HepG2 (cell line): Measurements from ENCODE around the gene CARD19. TPM values are rescaled to one million over a fixed set of nuclear protein-coding genes. Genes with fewer than 3 reads are reported as not detected.

Experiments used
- DMAP1 ChIP-seq: IDR thresholded peaks from 2 replicates; pipeline ENCODE4 v1.6.1; 2016
- FLYWCH1 ChIP-seq: sonication (generic); formaldehyde crosslinking; IDR thresholded peaks from 2 replicates; pipeline ENCODE4 v1.8.1; 2023; ENCODE audit warnings: mild to moderate bottlenecking, missing genetic modification reagents
- HMGA1 ChIP-seq: sonication (generic); formaldehyde crosslinking; conservative IDR thresholded peaks from 2 replicates; pipeline ENCODE4 v1.4.0; 2020; ENCODE audit warnings: missing genetic modification reagents
- IKZF1 ChIP-seq: fragments of 450-650 bp; IDR thresholded peaks from 2 replicates; pipeline ENCODE4 v1.7.1; 2016
- NPAS2 ChIP-seq: sonication (generic); formaldehyde crosslinking; IDR thresholded peaks from 2 replicates; pipeline ENCODE4 v1.8.0; 2022; ENCODE audit warnings: mild to moderate bottlenecking, missing genetic modification reagents, borderline replicate concordance
- POLR2AphosphoS5 ChIP-seq: IDR thresholded peaks from 2 replicates; pipeline ENCODE4 v1.6.1; 2012; ENCODE audit warnings: low read depth, low read length
- PPARG ChIP-seq: conservative IDR thresholded peaks from 2 replicates; pipeline ENCODE4 v1.6.1; 2016; ENCODE audit warnings: missing biosample characterization, missing genetic modification reagents
- RELA ChIP-seq: sonication (generic); formaldehyde crosslinking; IDR thresholded peaks from 2 replicates; pipeline ENCODE4 v1.4.0; 2020; ENCODE audit warnings: missing genetic modification reagents
- SMYD3 ChIP-seq: sonication (generic); formaldehyde crosslinking; IDR thresholded peaks from 2 replicates; pipeline ENCODE4 v1.8.1; 2023; ENCODE audit warnings: mild to moderate bottlenecking, missing genetic modification reagents
- STAT5B ChIP-seq: sonication (generic); formaldehyde crosslinking; IDR thresholded peaks from 2 replicates; pipeline ENCODE4 v1.4.0; 2020; ENCODE audit warnings: missing genetic modification reagents
- TCF7L2 ChIP-seq: IDR thresholded peaks from 2 replicates; pipeline ENCODE4 v1.6.1; 2011; ENCODE audit warnings: mild to moderate bottlenecking, low read depth, low read length, moderate library complexity
- ZFAT ChIP-seq: sonication (generic); formaldehyde crosslinking; conservative IDR thresholded peaks from 2 replicates; pipeline ENCODE4 v1.8.1; 2023; ENCODE audit warnings: missing genetic modification reagents, inconsistent platforms
- ZFP1 ChIP-seq: IDR thresholded peaks from 2 replicates; pipeline ENCODE4 v1.6.1; 2016
- ZFY ChIP-seq: sonication (generic); formaldehyde crosslinking; IDR thresholded peaks from 2 replicates; pipeline ENCODE4 v1.4.0; 2020; ENCODE audit warnings: missing genetic modification reagents
- ZKSCAN1 ChIP-seq: fragments of 150-350 bp; IDR thresholded peaks from 2 replicates; pipeline ENCODE4 v1.6.1; 2014; ENCODE audit warnings: low read length
- ZKSCAN5 ChIP-seq: sonication (generic); formaldehyde crosslinking; IDR thresholded peaks from 2 replicates; pipeline ENCODE4 v1.5.1; 2020; ENCODE audit warnings: mild to moderate bottlenecking, missing genetic modification reagents
- ZMYM2 ChIP-seq: sonication (generic); formaldehyde crosslinking; IDR thresholded peaks from 2 replicates; pipeline ENCODE4 v1.8.0; 2022; ENCODE audit warnings: mild to moderate bottlenecking, missing genetic modification reagents
- ZNF24 ChIP-seq: fragments of 450-650 bp; IDR thresholded peaks from 2 replicates; pipeline ENCODE4 v1.6.1; 2017; ENCODE audit warnings: antibody characterized with exemption, mild to moderate bottlenecking
- ZNF570 ChIP-seq: sonication (generic); formaldehyde crosslinking; IDR thresholded peaks from 2 replicates; pipeline ENCODE4 v1.4.0; 2020; ENCODE audit warnings: mild to moderate bottlenecking, missing genetic modification reagents, borderline replicate concordance
- ZNF777 ChIP-seq: sonication (generic); formaldehyde crosslinking; IDR thresholded peaks from 2 replicates; pipeline ENCODE4 v1.4.0; 2020; ENCODE audit warnings: missing genetic modification reagents
- ZNF780A ChIP-seq: sonication (generic); formaldehyde crosslinking; IDR thresholded peaks from 2 replicates; pipeline ENCODE4 v1.8.0; 2022; ENCODE audit warnings: mild to moderate bottlenecking, missing genetic modification reagents, moderate library complexity
- ZNF891 ChIP-seq: sonication (generic); formaldehyde crosslinking; IDR thresholded peaks from 2 replicates; pipeline ENCODE4 v1.5.0; 2020; ENCODE audit warnings: mild to moderate bottlenecking, missing genetic modification reagents
- polyA plus RNA-seq, 8 experiments: library from polyadenylated mRNA; depleted of rRNA in 3 of 8; stranded (reverse) in 7 of 8; unstranded in 1 of 8; fragments of >200 nt; fragmentation: Illumina TruSeq in 4 of 8; extraction: Trizol in 4 of 8; gene quantifications; 2 replicates each; pipeline versions ENCODE4 v1.2.1 to v1.2.3, GENCODE V29; 2011 to 2016; ENCODE audit warnings: low read depth in 4 of 8, missing spikeins in 1 of 8, mixed read lengths in 1 of 8; ENCODE audit not compliant: insufficient read depth in 1 of 8
- total RNA-seq, 5 experiments: library from RNA; depleted of rRNA; stranded (reverse); fragments of >200 nt; fragmentation: Illumina TruSeq; extraction: Trizol; gene quantifications; 2 replicates each; pipeline ENCODE4 v1.2.3, GENCODE V29; 2016; ENCODE audit warnings: low read depth in 1 of 5
- TF ChIP-seq, protein P1 (sequence below): sonication (generic); formaldehyde crosslinking; IDR thresholded peaks from 2 replicates; pipeline ENCODE4 v1.4.0; 2020; ENCODE audit warnings: missing genetic modification reagents
- TF ChIP-seq, protein P2 (sequence below): sonication (generic); formaldehyde crosslinking; IDR thresholded peaks from 2 replicates; pipeline ENCODE4 v1.9.0; 2021; ENCODE audit warnings: missing genetic modification reagents, borderline replicate concordance
- TF ChIP-seq, protein P3 (sequence below): sonication (generic); formaldehyde crosslinking; conservative IDR thresholded peaks from 2 replicates; pipeline ENCODE4 v1.4.0; 2020; ENCODE audit warnings: missing genetic modification reagents

Gene CARD19
- total and polyA plus RNA-seq, 2 of the 13 experiments (the other 11 are each of a cell fraction or from before 2014, with no cell fraction given): 18.4 to 47.2 TPM

DNA sequence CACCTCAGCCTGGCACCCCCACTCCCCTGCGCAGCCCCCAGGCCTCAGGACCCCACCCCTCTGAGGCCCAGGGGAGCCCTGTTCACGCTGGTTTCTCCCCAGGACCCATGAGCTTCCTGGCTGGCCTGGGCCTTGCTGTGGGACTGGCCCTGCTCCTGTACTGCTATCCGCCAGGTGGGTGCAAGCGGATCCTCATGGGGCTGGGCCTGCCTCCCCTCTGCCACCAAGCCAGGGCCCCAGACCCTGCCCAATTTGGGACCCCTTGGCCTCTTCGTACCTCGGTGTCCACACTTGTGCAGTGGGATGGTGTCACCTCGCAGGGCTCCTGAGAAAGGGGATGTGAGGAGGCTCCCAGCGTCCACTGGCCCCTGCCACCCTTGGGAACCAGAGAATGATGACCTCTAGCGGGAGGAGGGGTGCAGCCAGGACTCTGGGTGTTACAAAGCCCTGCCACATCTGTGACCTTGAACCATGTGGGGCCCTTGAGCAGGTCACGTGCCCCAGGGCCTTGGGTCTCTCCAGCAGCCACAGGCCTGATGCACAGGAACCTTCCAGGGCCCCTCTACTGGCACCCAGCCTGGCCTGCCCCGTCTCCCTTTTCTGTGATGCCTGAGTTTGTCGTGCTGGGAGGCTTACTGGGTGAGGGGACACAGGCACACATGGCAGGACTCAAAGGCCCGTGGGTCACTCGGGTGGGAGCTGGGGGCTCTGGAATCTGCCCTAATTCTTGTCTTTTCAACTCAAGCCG, 16.3 kb downstream of the CARD19 start (continued):
- 0 out of 2 replicates have a peak, but pooled peaks have one; percentile 58 for TF ChIP-seq ZFP1 (CRISPR knock-in tag)
- peak; percentile 64 for TF ChIP-seq PPARG (CRISPR knock-in tag)
- no peak; the same call in 1 of the 2 replicates for TF ChIP-seq SMYD3 (CRISPR knock-in tag)
- TF ChIP-seq IKZF1: no peak
- no peak for TF ChIP-seq ZFAT
- TF ChIP-seq, protein P1, sequence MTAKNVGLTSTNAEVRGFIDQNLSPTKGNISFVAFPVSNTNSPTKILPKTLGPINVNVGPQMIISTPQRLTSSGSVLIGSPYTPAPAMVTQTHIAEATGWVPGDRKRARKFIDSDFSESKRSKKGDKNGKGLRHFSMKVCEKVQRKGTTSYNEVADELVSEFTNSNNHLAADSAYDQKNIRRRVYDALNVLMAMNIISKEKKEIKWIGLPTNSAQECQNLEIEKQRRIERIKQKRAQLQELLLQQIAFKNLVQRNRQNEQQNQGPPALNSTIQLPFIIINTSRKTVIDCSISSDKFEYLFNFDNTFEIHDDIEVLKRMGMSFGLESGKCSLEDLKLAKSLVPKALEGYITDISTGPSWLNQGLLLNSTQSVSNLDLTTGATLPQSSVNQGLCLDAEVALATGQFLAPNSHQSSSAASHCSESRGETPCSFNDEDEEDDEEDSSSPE (CRISPR knock-in tag): peak; percentile 81
- no peak for TF ChIP-seq ZNF24
- TF ChIP-seq TCF7L2: no peak
- TF ChIP-seq ZMYM2 (CRISPR knock-in tag): no peak
- TF ChIP-seq ZNF570 (CRISPR knock-in tag): no peak
- 0 out of 2 replicates have a peak, but pooled peaks have one; percentile 20 for TF ChIP-seq ZNF891 (CRISPR knock-in tag)
- TF ChIP-seq POLR2AphosphoS5: 0 out of 2 replicates have a peak, but pooled peaks have one; percentile 37
- TF ChIP-seq NPAS2: no peak
- no peak for TF ChIP-seq HMGA1 (CRISPR knock-in tag)
- TF ChIP-seq, protein P2, sequence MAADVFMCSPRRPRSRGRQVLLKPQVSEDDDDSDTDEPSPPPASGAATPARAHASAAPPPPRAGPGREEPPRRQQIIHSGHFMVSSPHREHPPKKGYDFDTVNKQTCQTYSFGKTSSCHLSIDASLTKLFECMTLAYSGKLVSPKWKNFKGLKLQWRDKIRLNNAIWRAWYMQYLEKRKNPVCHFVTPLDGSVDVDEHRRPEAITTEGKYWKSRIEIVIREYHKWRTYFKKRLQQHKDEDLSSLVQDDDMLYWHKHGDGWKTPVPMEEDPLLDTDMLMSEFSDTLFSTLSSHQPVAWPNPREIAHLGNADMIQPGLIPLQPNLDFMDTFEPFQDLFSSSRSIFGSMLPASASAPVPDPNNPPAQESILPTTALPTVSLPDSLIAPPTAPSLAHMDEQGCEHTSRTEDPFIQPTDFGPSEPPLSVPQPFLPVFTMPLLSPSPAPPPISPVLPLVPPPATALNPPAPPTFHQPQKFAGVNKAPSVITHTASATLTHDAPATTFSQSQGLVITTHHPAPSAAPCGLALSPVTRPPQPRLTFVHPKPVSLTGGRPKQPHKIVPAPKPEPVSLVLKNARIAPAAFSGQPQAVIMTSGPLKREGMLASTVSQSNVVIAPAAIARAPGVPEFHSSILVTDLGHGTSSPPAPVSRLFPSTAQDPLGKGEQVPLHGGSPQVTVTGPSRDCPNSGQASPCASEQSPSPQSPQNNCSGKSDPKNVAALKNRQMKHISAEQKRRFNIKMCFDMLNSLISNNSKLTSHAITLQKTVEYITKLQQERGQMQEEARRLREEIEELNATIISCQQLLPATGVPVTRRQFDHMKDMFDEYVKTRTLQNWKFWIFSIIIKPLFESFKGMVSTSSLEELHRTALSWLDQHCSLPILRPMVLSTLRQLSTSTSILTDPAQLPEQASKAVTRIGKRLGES (CRISPR knock-in tag): no peak
- TF ChIP-seq ZNF780A (CRISPR knock-in tag): no peak
- TF ChIP-seq, protein P3, sequence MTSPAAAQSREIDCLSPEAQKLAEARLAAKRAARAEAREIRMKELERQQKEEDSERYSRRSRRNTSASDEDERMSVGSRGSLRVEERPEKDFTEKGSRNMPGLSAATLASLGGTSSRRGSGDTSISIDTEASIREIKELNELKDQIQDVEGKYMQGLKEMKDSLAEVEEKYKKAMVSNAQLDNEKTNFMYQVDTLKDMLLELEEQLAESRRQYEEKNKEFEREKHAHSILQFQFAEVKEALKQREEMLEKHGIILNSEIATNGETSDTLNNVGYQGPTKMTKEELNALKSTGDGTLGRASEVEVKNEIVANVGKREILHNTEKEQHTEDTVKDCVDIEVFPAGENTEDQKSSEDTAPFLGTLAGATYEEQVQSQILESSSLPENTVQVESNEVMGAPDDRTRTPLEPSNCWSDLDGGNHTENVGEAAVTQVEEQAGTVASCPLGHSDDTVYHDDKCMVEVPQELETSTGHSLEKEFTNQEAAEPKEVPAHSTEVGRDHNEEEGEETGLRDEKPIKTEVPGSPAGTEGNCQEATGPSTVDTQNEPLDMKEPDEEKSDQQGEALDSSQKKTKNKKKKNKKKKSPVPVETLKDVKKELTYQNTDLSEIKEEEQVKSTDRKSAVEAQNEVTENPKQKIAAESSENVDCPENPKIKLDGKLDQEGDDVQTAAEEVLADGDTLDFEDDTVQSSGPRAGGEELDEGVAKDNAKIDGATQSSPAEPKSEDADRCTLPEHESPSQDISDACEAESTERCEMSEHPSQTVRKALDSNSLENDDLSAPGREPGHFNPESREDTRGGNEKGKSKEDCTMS: no peak
- TF ChIP-seq DMAP1 (CRISPR knock-in tag): peak; percentile 80
- no peak for TF ChIP-seq ZKSCAN5 (CRISPR knock-in tag)
- no peak for TF ChIP-seq STAT5B (CRISPR knock-in tag)
- no peak for TF ChIP-seq ZNF777
- peak; percentile 86 for TF ChIP-seq ZFY
- TF ChIP-seq FLYWCH1 (CRISPR knock-in tag): no peak
- no peak for TF ChIP-seq ZKSCAN1
- TF ChIP-seq RELA (CRISPR knock-in tag): no peak
